HepG2 (cell line): Measurements from ENCODE around the gene SEMA3B. TPM values are rescaled to one million over a fixed set of nuclear protein-coding genes. Genes with fewer than 3 reads are reported as not detected.

Source experiments
- AGO2 ChIP-seq: fragments of 200-400 bp; formaldehyde crosslinking; optimal IDR thresholded peaks from 2 replicates; pipeline ENCODE3; 2017; ENCODE audit warnings: mild to moderate bottlenecking, low read depth, low read length, moderate library complexity
- CBX2 ChIP-seq, 2 experiments: fragments of 200-600 bp in 1 of 2; sonication (generic); formaldehyde crosslinking in 1 of 2; IDR thresholded peaks; 2 replicates each; pipeline versions ENCODE4 v1.7.0 to v1.8.1; 2018 to 2022; ENCODE audit warnings: low read depth in 2 of 2, low read length in 1 of 2, mild to moderate bottlenecking in 1 of 2, missing genetic modification reagents in 1 of 2
- FOXP4 ChIP-seq: sonication (generic); formaldehyde crosslinking; IDR thresholded peaks from 2 replicates; pipeline ENCODE4 v1.4.0; 2020; ENCODE audit warnings: missing genetic modification reagents
- SAFB2 ChIP-seq: sonication (generic); formaldehyde crosslinking; IDR thresholded peaks from 2 replicates; pipeline ENCODE4 v1.5.1; 2020; ENCODE audit warnings: missing genetic modification reagents, low read depth, mild to moderate bottlenecking, borderline replicate concordance
- SP1 ChIP-seq, 2 experiments: fragments of 450-650 bp in 1 of 2; sonication (generic) in 1 of 2; formaldehyde crosslinking in 1 of 2; IDR thresholded peaks; 2 replicates each; pipeline versions ENCODE4 v1.4.0 to v1.6.1; 2016 to 2020; ENCODE audit warnings: missing genetic modification reagents in 1 of 2
- TCF7L2 ChIP-seq: IDR thresholded peaks from 2 replicates; pipeline ENCODE4 v1.6.1; 2011; ENCODE audit warnings: mild to moderate bottlenecking, low read depth, low read length, moderate library complexity
- ZBTB20 ChIP-seq: sonication (generic); formaldehyde crosslinking; IDR thresholded peaks from 2 replicates; pipeline ENCODE4 v1.8.1; 2023; ENCODE audit warnings: missing genetic modification reagents, low read depth, mild to moderate bottlenecking, borderline replicate concordance
- ZBTB7B ChIP-seq: sonication (generic); formaldehyde crosslinking; IDR thresholded peaks from 2 replicates; pipeline ENCODE4 v1.4.0; 2020; ENCODE audit warnings: missing genetic modification reagents
- ZBTB8A ChIP-seq: sonication (generic); formaldehyde crosslinking; IDR thresholded peaks from 2 replicates; pipeline ENCODE4 v1.4.0; 2020; ENCODE audit warnings: mild to moderate bottlenecking, low read depth, missing genetic modification reagents, borderline replicate concordance
- ZNF121 ChIP-seq: sonication (generic); formaldehyde crosslinking; IDR thresholded peaks from 2 replicates; pipeline ENCODE4 v1.5.0; 2020; ENCODE audit warnings: mild to moderate bottlenecking, missing genetic modification reagents
- ZNF34 ChIP-seq: sonication (generic); formaldehyde crosslinking; IDR thresholded peaks from 2 replicates; pipeline ENCODE4 v1.4.0; 2020; ENCODE audit warnings: mild to moderate bottlenecking, missing genetic modification reagents, borderline replicate concordance
- ZSCAN22 ChIP-seq: sonication (generic); formaldehyde crosslinking; IDR thresholded peaks from 2 replicates; pipeline ENCODE4 v1.4.0; 2020; ENCODE audit warnings: mild to moderate bottlenecking, missing genetic modification reagents
- polyA plus RNA-seq, 8 experiments: library from polyadenylated mRNA; depleted of rRNA in 3 of 8; stranded (reverse) in 7 of 8; unstranded in 1 of 8; fragments of >200 nt; fragmentation: Illumina TruSeq in 4 of 8; extraction: Trizol in 4 of 8; gene quantifications; 2 replicates each; pipeline versions ENCODE4 v1.2.1 to v1.2.3, GENCODE V29; 2011 to 2016; ENCODE audit warnings: low read depth in 4 of 8, missing spikeins in 1 of 8, mixed read lengths in 1 of 8; ENCODE audit not compliant: insufficient read depth in 1 of 8
- total RNA-seq, 5 experiments: library from RNA; depleted of rRNA; stranded (reverse); fragments of >200 nt; fragmentation: Illumina TruSeq; extraction: Trizol; gene quantifications; 2 replicates each; pipeline ENCODE4 v1.2.3, GENCODE V29; 2016; ENCODE audit warnings: low read depth in 1 of 5
- TF ChIP-seq, protein P1 (sequence below): sonication (generic); formaldehyde crosslinking; IDR thresholded peaks from 2 replicates; pipeline ENCODE4 v1.5.1; 2020; ENCODE audit warnings: mild to moderate bottlenecking, missing genetic modification reagents, moderate library complexity
- TF ChIP-seq, protein P2 (sequence below): sonication (generic); formaldehyde crosslinking; IDR thresholded peaks from 2 replicates; pipeline ENCODE4 v1.8.1; 2023; ENCODE audit warnings: missing genetic modification reagents, mild to moderate bottlenecking, borderline replicate concordance
- TF ChIP-seq, protein P3 (sequence below): sonication (generic); formaldehyde crosslinking; IDR thresholded peaks from 2 replicates; pipeline ENCODE4 v1.8.0; 2022; ENCODE audit warnings: missing genetic modification reagents, mild to moderate bottlenecking, moderate library complexity, borderline replicate concordance

SEMA3B gene
- total and polyA plus RNA-seq, 2 of the 13 experiments (the other 11 are each of a cell fraction or from before 2014, with no cell fraction given): 93.2 to 158 TPM

DNA sequence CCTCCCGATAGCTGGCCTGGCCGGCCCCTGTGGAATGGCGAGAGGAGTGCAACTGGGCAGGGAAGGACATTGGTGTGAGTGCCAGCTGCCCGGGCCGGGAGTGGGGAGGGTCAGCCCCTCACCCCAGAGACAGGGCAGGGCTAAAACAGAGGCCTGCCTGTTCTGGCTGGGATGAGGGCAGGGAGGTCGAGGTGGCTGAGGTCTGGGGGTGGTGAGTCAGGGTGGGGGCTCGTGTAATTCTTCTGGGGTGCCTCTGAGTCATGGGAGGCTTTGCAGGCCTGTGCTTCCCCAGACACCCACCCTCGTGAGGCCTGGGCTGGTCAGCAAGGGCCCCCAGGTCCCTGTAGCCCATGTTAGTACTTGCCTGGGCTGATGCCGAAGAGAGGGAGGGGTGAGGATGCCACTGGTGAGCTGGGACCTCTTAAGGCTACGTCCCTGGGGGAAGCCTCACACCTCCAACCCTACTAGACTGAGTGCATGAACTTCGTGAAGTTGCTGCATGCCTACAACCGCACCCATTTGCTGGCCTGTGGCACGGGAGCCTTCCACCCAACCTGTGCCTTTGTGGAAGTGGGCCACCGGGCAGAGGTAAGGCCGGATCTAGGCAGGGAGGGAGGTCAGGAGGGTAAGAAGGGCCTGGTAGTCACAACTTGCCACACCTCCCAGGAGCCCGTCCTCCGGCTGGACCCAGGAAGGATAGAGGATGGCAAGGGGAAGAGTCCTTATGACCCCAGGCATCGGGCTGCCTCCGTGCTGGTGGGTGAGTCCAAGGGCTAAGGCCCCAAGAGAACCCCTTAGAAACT is 1.7 kb downstream of the SEMA3B start (continued):
- TF ChIP-seq CBX2 (IDR thresholded peaks at IDR 0.05; ENCODE audit: low read depth, low read length) (no peak), CBX2 (CRISPR knock-in tag; IDR thresholded peaks at IDR 0.05; ENCODE audit: low read depth) (no peak), AGO2 (peak; percentile 76), ZSCAN22 (CRISPR knock-in tag) (no peak), ZNF34 (CRISPR knock-in tag) (no peak), ZBTB7B (CRISPR knock-in tag) (no peak), FOXP4 (no peak), ZBTB20 (CRISPR knock-in tag) (no peak), SAFB2 (CRISPR knock-in tag) (0 out of 2 replicates have a peak, but pooled peaks have one; percentile 39), SP1 (IDR thresholded peaks at IDR 0.05) (no peak), SP1 (CRISPR knock-in tag; IDR thresholded peaks at IDR 0.05) (no peak), ZBTB8A (no peak), TCF7L2 (no peak), ZNF121 (CRISPR knock-in tag) (no peak)
- TF ChIP-seq, protein P1, sequence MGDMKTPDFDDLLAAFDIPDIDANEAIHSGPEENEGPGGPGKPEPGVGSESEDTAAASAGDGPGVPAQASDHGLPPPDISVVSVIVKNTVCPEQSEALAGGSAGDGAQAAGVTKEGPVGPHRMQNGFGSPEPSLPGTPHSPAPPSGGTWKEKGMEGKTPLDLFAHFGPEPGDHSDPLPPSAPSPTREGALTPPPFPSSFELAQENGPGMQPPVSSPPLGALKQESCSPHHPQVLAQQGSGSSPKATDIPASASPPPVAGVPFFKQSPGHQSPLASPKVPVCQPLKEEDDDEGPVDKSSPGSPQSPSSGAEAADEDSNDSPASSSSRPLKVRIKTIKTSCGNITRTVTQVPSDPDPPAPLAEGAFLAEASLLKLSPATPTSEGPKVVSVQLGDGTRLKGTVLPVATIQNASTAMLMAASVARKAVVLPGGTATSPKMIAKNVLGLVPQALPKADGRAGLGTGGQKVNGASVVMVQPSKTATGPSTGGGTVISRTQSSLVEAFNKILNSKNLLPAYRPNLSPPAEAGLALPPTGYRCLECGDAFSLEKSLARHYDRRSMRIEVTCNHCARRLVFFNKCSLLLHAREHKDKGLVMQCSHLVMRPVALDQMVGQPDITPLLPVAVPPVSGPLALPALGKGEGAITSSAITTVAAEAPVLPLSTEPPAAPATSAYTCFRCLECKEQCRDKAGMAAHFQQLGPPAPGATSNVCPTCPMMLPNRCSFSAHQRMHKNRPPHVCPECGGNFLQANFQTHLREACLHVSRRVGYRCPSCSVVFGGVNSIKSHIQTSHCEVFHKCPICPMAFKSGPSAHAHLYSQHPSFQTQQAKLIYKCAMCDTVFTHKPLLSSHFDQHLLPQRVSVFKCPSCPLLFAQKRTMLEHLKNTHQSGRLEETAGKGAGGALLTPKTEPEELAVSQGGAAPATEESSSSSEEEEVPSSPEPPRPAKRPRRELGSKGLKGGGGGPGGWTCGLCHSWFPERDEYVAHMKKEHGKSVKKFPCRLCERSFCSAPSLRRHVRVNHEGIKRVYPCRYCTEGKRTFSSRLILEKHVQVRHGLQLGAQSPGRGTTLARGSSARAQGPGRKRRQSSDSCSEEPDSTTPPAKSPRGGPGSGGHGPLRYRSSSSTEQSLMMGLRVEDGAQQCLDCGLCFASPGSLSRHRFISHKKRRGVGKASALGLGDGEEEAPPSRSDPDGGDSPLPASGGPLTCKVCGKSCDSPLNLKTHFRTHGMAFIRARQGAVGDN: peak; percentile 70
- TF ChIP-seq, protein P2, sequence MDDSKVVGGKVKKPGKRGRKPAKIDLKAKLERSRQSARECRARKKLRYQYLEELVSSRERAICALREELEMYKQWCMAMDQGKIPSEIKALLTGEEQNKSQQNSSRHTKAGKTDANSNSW: no peak
- TF ChIP-seq, protein P3, sequence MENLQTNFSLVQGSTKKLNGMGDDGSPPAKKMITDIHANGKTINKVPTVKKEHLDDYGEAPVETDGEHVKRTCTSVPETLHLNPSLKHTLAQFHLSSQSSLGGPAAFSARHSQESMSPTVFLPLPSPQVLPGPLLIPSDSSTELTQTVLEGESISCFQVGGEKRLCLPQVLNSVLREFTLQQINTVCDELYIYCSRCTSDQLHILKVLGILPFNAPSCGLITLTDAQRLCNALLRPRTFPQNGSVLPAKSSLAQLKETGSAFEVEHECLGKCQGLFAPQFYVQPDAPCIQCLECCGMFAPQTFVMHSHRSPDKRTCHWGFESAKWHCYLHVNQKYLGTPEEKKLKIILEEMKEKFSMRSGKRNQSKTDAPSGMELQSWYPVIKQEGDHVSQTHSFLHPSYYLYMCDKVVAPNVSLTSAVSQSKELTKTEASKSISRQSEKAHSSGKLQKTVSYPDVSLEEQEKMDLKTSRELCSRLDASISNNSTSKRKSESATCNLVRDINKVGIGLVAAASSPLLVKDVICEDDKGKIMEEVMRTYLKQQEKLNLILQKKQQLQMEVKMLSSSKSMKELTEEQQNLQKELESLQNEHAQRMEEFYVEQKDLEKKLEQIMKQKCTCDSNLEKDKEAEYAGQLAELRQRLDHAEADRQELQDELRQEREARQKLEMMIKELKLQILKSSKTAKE (CRISPR knock-in tag): 0 out of 2 replicates have a peak, but pooled peaks have one; percentile 38
